ENCODE measurements around the gene BHLHA9.

The BHLHA9 gene

DNA sequence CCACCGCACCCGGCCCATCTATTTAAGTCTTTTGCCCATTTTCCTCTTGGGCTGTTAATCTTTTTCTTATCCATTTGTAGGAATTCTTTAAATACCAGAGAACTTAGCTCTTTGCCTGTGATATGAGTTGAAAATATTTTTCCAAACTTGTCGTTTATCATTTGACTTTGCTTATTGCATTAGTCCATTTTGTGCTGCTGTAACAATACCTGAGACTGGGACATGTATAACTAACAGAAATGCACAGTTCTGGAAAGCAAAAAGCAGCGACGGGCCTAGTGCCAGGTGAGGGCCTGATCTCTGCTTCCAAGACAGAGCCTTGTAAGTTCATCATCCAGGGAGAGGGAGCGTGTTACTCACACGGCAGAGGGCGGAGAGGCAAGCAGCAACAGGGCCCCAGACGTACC is 25.6 kb upstream of the BHLHA9 start:
- no peak overlapping the region for H3K27ac ChIP-seq (ENCODE audit: low read depth, low read length)
- H3K36me3 ChIP-seq (ENCODE audit: control insufficient read depth in 1 of 2, insufficient read depth in 2 of 2, low read length in 2 of 2) = no peaks in the 10 kb centered on the region
- H3K9ac ChIP-seq (ENCODE audit: low read depth in 1 of 2, low read length in 2 of 2) = no peak overlapping the region
- H3K4me1 ChIP-seq (ENCODE audit: control insufficient read depth in 1 of 2, insufficient read depth in 2 of 2, low read length in 2 of 2) = no peaks in the 10 kb centered on the region
- H3K9me3 ChIP-seq (ENCODE audit: control insufficient read depth in 1 of 2, low read length in 2 of 2) = no peaks in the 10 kb centered on the region
- H3K27me3 ChIP-seq (ENCODE audit: control insufficient read depth in 1 of 2, insufficient read depth in 2 of 2, low read length in 2 of 2) = no peaks in the 10 kb centered on the region
- no peak overlapping the region for H3K4me3 ChIP-seq (ENCODE audit: low read depth in 1 of 2, low read length in 2 of 2)

- Histone ChIP-seq H3K4me3 (ENCODE audit: low read depth in 1 of 2, low read length in 2 of 2) (no peak overlapping the region), H3K9me3 (ENCODE audit: control insufficient read depth in 1 of 2, low read length in 2 of 2) (no peaks in the 10 kb centered on the region), H3K27me3 (ENCODE audit: control insufficient read depth in 1 of 2, insufficient read depth in 2 of 2, low read length in 2 of 2) (no peaks in the 10 kb centered on the region), H3K4me1 (ENCODE audit: control insufficient read depth in 1 of 2, insufficient read depth in 2 of 2, low read length in 2 of 2) (peaks cover 0 to 4% of the 10 kb centered on the region in 2 donors), H3K36me3 (ENCODE audit: control insufficient read depth in 1 of 2, insufficient read depth in 2 of 2, low read length in 2 of 2) (no peaks in the 10 kb centered on the region), H3K27ac (ENCODE audit: low read depth, low read length) (no peak overlapping the region), H3K9ac (ENCODE audit: low read depth in 1 of 2, low read length in 2 of 2) (no peak overlapping the region)
These were observed 18.2 kb upstream of the BHLHA9 start for GRCh38 chr17:1251866-1252608.

DNA sequence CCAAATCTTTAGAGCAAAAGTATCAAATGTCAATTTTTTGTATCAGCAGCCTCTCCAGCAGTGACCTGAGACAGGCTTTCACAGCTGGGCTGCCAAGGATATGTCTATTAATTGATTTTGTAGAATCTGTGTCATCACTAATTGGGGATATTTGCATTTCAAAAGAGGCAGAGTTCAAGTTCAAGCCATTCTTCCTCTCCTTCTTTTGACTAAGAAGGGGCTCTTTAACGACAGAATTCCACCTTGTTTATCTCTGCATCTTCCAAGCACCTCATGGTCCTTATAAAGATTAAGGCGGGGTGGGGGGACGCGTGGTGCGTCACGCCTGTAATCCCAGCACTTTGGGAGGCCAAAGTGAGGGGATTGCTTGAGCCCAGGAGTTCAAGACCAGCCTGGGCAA is 15.2 kb upstream of the BHLHA9 start:
- Histone ChIP-seq H3K4me1 (ENCODE audit: control insufficient read depth in 1 of 2, insufficient read depth in 2 of 2, low read length in 2 of 2) (peaks cover 4 to 8% of the 10 kb centered on the region in 2 donors), H3K36me3 (ENCODE audit: control insufficient read depth in 1 of 2, insufficient read depth in 2 of 2, low read length in 2 of 2) (no peaks in the 10 kb centered on the region), H3K27ac (ENCODE audit: low read depth, low read length) (no peak overlapping the region), H3K9ac (ENCODE audit: low read depth in 1 of 2, low read length in 2 of 2) (no peak overlapping the region), H3K9me3 (ENCODE audit: control insufficient read depth in 1 of 2, low read length in 2 of 2) (no peaks in the 10 kb centered on the region), H3K4me3 (ENCODE audit: low read depth in 1 of 2, low read length in 2 of 2) (no peak overlapping the region), H3K27me3 (ENCODE audit: control insufficient read depth in 1 of 2, insufficient read depth in 2 of 2, low read length in 2 of 2) (no peaks in the 10 kb centered on the region)

- Histone ChIP-seq H3K9ac (ENCODE audit: low read depth in 1 of 2, low read length in 2 of 2) (no peak overlapping the region), H3K27me3 (ENCODE audit: control insufficient read depth in 1 of 2, insufficient read depth in 2 of 2, low read length in 2 of 2) (peaks cover 0 to 9% of the 10 kb centered on the region in 2 donors), H3K9me3 (ENCODE audit: control insufficient read depth in 1 of 2, low read length in 2 of 2) (no peaks in the 10 kb centered on the region), H3K36me3 (ENCODE audit: control insufficient read depth in 1 of 2, insufficient read depth in 2 of 2, low read length in 2 of 2) (no peaks in the 10 kb centered on the region), H3K27ac (ENCODE audit: low read depth, low read length) (no peak overlapping the region), H3K4me3 (ENCODE audit: low read depth in 1 of 2, low read length in 2 of 2) (no peak overlapping the region), H3K4me1 (ENCODE audit: control insufficient read depth in 1 of 2, insufficient read depth in 2 of 2, low read length in 2 of 2) (peaks cover 4 to 8% of the 10 kb centered on the region in 2 donors)
These were observed 13.5 kb upstream of the BHLHA9 start for GRCh38 chr17:1256699-1257098.

- H3K4me1 ChIP-seq (ENCODE audit: control insufficient read depth in 1 of 2, insufficient read depth in 2 of 2, low read length in 2 of 2) = peaks cover 0 to 8% of the 10 kb centered on the region in 2 donors
- peaks cover 0 to 9% of the 10 kb centered on the region in 2 donors for H3K27me3 ChIP-seq (ENCODE audit: control insufficient read depth in 1 of 2, insufficient read depth in 2 of 2, low read length in 2 of 2)
- H3K27ac ChIP-seq (ENCODE audit: low read depth, low read length) = no peak overlapping the region
- H3K36me3 ChIP-seq (ENCODE audit: control insufficient read depth in 1 of 2, insufficient read depth in 2 of 2, low read length in 2 of 2) = no peaks in the 10 kb centered on the region
- H3K4me3 ChIP-seq (ENCODE audit: low read depth in 1 of 2, low read length in 2 of 2) = peak overlapping the region in 1 of 2 donors; percentile 74
- H3K9ac ChIP-seq (ENCODE audit: low read depth in 1 of 2, low read length in 2 of 2) = no peak overlapping the region
- no peaks in the 10 kb centered on the region for H3K9me3 ChIP-seq (ENCODE audit: control insufficient read depth in 1 of 2, low read length in 2 of 2)
These were observed 10.0 kb upstream of the BHLHA9 start for GRCh38 chr17:1260086-1260769.

- Histone ChIP-seq H3K9ac (ENCODE audit: low read depth in 1 of 2, low read length in 2 of 2) (no peak overlapping the region), H3K27me3 (ENCODE audit: control insufficient read depth in 1 of 2, insufficient read depth in 2 of 2, low read length in 2 of 2) (peaks cover 0 to 9% of the 10 kb centered on the region in 2 donors), H3K4me3 (ENCODE audit: low read depth in 1 of 2, low read length in 2 of 2) (no peak overlapping the region)
These were observed 9.5 kb upstream of the BHLHA9 start for GRCh38 chr17:1260770-1261161.

DNA sequence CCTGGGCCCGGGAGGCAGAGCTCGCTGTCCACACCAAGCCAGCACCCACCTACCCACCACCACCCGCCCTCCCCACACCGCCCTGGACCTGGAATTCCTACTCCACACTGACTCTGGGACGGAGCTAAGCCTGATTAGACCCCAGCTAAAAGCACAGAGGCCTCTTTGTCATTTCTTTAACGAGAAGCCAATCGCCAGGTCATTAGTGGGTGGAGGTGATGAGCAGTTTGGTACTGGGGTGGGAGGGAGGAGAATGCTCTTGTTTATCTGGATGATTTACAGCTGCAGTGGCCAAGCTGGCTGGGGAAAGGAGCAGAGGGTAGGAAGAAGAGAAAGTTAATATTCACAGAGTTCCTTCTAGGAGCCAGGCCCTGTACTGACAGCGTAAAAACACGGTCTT is 6.0 kb upstream of the BHLHA9 start:
- Histone ChIP-seq H3K9ac (ENCODE audit: low read depth in 1 of 2, low read length in 2 of 2) (no peak overlapping the region), H3K4me1 (ENCODE audit: control insufficient read depth in 1 of 2, insufficient read depth in 2 of 2, low read length in 2 of 2) (peaks cover 5 to 13% of the 10 kb centered on the region in 2 donors), H3K4me3 (ENCODE audit: low read depth in 1 of 2, low read length in 2 of 2) (no peak overlapping the region), H3K27me3 (ENCODE audit: control insufficient read depth in 1 of 2, insufficient read depth in 2 of 2, low read length in 2 of 2) (peaks cover 0 to 13% of the 10 kb centered on the region in 2 donors), H3K9me3 (ENCODE audit: control insufficient read depth in 1 of 2, low read length in 2 of 2) (no peaks in the 10 kb centered on the region), H3K36me3 (ENCODE audit: control insufficient read depth in 1 of 2, insufficient read depth in 2 of 2, low read length in 2 of 2) (no peaks in the 10 kb centered on the region), H3K27ac (ENCODE audit: low read depth, low read length) (no peak overlapping the region)

More at GRCh38 chr17:1260770-1261161, 9.5 kb upstream of the BHLHA9 start:
- Histone ChIP-seq H3K27ac (ENCODE audit: low read depth, low read length) (no peak overlapping the region), H3K9me3 (ENCODE audit: control insufficient read depth in 1 of 2, low read length in 2 of 2) (no peaks in the 10 kb centered on the region), H3K36me3 (ENCODE audit: control insufficient read depth in 1 of 2, insufficient read depth in 2 of 2, low read length in 2 of 2) (no peaks in the 10 kb centered on the region), H3K4me1 (ENCODE audit: control insufficient read depth in 1 of 2, insufficient read depth in 2 of 2, low read length in 2 of 2) (peaks cover 0 to 8% of the 10 kb centered on the region in 2 donors)

DNA sequence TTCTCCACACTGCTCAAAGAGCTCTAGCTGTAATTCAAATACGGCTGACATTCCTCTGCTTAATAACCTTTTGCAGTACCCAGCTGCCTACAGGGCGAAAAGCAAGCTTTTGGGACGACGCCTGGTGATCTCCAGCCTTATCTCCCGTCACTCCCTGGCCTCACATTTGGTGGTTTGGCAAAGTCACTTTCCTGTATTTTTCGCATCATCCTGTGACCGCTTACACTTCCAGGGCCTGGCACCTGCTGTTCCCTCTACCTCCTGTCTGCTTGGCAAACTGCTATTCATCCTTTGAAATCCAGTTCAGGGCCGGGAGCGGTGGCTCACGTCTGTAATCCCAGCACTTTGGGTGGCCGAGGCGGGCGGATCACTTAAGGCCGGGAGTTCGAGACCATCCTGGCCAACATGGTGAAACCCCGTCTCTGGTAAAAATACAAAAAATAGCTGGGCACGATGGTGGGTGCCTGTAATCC is 2.7 kb upstream of the BHLHA9 start:
- Histone ChIP-seq H3K4me3 (ENCODE audit: low read depth in 1 of 2, low read length in 2 of 2) (peak overlapping the region; percentile 77 to 80), H3K27me3 (ENCODE audit: control insufficient read depth in 1 of 2, insufficient read depth in 2 of 2, low read length in 2 of 2) (peaks cover 24% of the 10 kb centered on the region in 2 donors), H3K9ac (ENCODE audit: low read depth in 1 of 2, low read length in 2 of 2) (peak overlapping the region; percentile 68 to 79)

DNA sequence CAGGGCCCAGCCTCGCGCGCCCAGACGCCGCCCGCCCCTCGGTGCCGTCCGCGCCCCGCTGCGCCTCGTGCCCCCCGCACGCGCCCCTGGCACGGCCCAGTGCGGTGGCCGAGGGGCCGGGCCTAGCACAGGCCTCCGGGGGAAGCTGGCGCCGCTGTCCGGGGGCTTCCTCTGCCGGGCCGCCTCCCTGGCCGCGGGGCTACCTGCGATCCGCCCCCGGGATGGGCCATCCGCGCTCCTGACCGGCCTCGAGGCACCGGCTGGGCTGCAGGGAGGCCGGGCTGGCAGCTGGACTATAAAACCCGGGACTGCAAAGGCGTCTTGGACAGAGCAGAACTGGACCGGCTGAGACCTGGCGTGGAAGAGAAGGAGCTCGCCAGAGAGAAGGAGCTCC is 783 bp downstream of the BHLHA9 start:
- H3K4me1 ChIP-seq (ENCODE audit: control insufficient read depth in 1 of 2, insufficient read depth in 2 of 2, low read length in 2 of 2) = peaks cover 5 to 7% of the 10 kb centered on the region in 2 donors
- H3K27me3 ChIP-seq (ENCODE audit: control insufficient read depth in 1 of 2, insufficient read depth in 2 of 2, low read length in 2 of 2) = peaks cover 24 to 30% of the 10 kb centered on the region in 2 donors
- no peak overlapping the region for H3K4me3 ChIP-seq (ENCODE audit: low read depth in 1 of 2, low read length in 2 of 2)
- H3K27ac ChIP-seq (ENCODE audit: low read depth, low read length) = no peak overlapping the region
- no peaks in the 10 kb centered on the region for H3K9me3 ChIP-seq (ENCODE audit: control insufficient read depth in 1 of 2, low read length in 2 of 2)
- H3K9ac ChIP-seq (ENCODE audit: low read depth in 1 of 2, low read length in 2 of 2) = no peak overlapping the region
- H3K36me3 ChIP-seq (ENCODE audit: control insufficient read depth in 1 of 2, insufficient read depth in 2 of 2, low read length in 2 of 2) = no peaks in the 10 kb centered on the region

More for the DNA sequence above, 2.7 kb upstream of the BHLHA9 start:
- Histone ChIP-seq H3K36me3 (ENCODE audit: control insufficient read depth in 1 of 2, insufficient read depth in 2 of 2, low read length in 2 of 2) (no peaks in the 10 kb centered on the region), H3K27ac (ENCODE audit: low read depth, low read length) (no peak overlapping the region), H3K9me3 (ENCODE audit: control insufficient read depth in 1 of 2, low read length in 2 of 2) (no peaks in the 10 kb centered on the region), H3K4me1 (ENCODE audit: control insufficient read depth in 1 of 2, insufficient read depth in 2 of 2, low read length in 2 of 2) (peaks cover 5% of the 10 kb centered on the region in 2 donors)

DNA sequence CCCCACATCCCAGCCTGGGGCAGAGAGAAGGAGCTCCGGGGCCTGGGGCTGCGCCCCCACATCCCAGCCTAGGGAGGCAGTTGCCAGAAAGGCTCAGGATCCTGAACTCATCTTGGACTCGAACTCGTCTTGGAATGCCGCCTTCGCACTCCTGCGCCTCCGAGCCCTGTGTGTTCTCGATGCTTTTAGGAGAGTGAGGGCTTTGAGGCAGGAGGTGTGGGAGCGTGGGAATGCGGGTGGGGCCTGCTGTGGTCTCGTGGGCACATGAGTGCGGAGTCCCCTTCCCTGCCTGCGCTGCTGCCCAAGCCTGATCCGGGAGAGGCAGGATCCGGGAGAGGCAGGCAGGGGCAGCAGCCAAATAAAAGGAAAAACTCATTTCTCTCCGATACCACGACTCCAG is 1.2 kb downstream of the BHLHA9 start:
- Histone ChIP-seq H3K4me3 (ENCODE audit: low read depth in 1 of 2, low read length in 2 of 2) (no peak overlapping the region), H3K4me1 (ENCODE audit: control insufficient read depth in 1 of 2, insufficient read depth in 2 of 2, low read length in 2 of 2) (peaks cover 5 to 8% of the 10 kb centered on the region in 2 donors), H3K36me3 (ENCODE audit: control insufficient read depth in 1 of 2, insufficient read depth in 2 of 2, low read length in 2 of 2) (no peaks in the 10 kb centered on the region), H3K9ac (ENCODE audit: low read depth in 1 of 2, low read length in 2 of 2) (no peak overlapping the region), H3K27me3 (ENCODE audit: control insufficient read depth in 1 of 2, insufficient read depth in 2 of 2, low read length in 2 of 2) (peaks cover 24 to 30% of the 10 kb centered on the region in 2 donors), H3K9me3 (ENCODE audit: control insufficient read depth in 1 of 2, low read length in 2 of 2) (no peaks in the 10 kb centered on the region), H3K27ac (ENCODE audit: low read depth, low read length) (no peak overlapping the region)

Data from duodenal mucosa (tissue), 2 donors.